Mesothelial cell of epicardium (in vitro differentiated cells): ENCODE data around the gene CHRNB1. TPM values are rescaled to one million over a fixed set of nuclear protein-coding genes. Genes with fewer than 3 reads are reported as not detected.
A peak's percentile ranks its signal among the peaks of the same experiment; 100 is the strongest.
"Not testable (repeated sequence)": the region's sequence is repeated elsewhere in the genome, so short reads cannot be mapped to it uniquely, and the experiment has no call there.

Experiments
- DNase-seq, 2 experiments: peaks; one replicate each; pipeline ENCODE4 v3.0.0; 2021; ENCODE audit warnings: low spot score in 2 of 2; ENCODE audit not compliant: unreplicated experiment in 2 of 2
- H3K27ac Mint-ChIP-seq: 2 replicates; pipeline ENCODE4 v1.8.0; 2021; ENCODE audit warnings: mixed read lengths
- H3K27me3 Mint-ChIP-seq: 2 replicates; pipeline ENCODE4 v1.8.0; 2021; ENCODE audit warnings: low read depth, mixed read lengths
- H3K36me3 Mint-ChIP-seq: 2 replicates; pipeline ENCODE4 v1.8.0; 2021; ENCODE audit warnings: mixed read lengths
- H3K4me1 Mint-ChIP-seq: 2 replicates; pipeline ENCODE4 v1.8.0; 2021; ENCODE audit warnings: mixed read lengths
- H3K4me3 Mint-ChIP-seq: 2 replicates; pipeline ENCODE4 v1.8.0; 2021; ENCODE audit warnings: mild to moderate bottlenecking, moderate library complexity, mixed read lengths
- H3K9me3 Mint-ChIP-seq: 2 replicates; pipeline ENCODE4 v1.8.0; 2021; ENCODE audit warnings: mixed read lengths
- total RNA-seq: library from RNA; stranded (reverse); gene quantifications from 3 replicates; pipeline ENCODE4 v1.2.1, GENCODE V29; 2021
- TF ChIP-seq, protein P1 (sequence below): fragments of 200-600 bp; sonication (generic); IDR thresholded peaks from one replicate; pipeline ENCODE4 v1.5.0; 2021; ENCODE audit warnings: antibody characterized with exemption; ENCODE audit not compliant: unreplicated experiment

Gene CHRNB1
- total RNA-seq, 1 donor from 2014 or later = 17.7 TPM

DNA sequence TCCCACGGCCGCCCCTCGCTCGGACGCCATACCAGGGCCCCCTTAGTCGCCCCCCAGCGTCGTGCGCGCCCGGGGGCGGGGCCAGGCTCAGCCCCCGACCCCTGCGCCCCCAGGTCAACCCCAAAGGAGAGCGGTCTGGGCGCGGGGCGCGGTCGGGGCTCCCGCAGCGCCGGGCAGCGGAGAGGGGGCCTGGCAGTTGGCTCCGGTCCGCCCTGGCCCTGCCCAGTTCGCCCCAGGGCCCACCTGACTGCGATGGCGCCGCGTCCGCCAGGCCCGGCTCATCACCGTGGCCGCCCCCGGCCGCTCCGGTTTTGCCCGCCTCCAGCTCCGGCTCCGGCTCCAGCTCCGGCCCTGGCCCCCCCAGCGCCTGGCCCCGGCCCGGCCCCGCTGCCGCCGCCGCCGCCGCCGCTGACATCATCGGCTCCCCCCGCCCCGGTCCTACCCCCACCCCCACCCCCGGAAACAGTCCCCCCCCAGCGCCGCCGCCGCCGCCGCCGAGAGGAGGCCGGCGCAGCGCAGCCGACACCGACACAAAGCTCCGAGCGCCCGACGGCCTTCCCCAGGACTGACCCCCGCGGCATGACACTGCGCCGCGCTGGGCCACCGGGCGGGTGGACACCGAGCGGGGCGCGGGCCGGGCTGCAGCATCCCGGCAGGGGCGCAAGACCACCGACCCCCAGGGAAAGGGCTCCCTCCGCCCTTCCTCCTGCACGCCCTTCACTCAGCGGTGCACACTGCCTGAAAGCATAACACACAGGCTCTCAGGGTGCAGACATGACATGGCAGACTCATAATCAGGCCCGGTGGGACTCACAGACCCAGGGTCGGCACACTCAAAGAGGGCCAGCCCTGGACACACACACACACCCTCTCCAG is 34.6 kb downstream of the CHRNB1 start, which contains the start of gene ZBTB4:
TSS of gene ZBTB4 (minus strand) at position 419 of the 876 bp plus-strand sequence. CDS start 12,830 bp downstream, outside the sequence.
- peaks cover 64% of the 10 kb centered on the region for H3K4me1 Mint-ChIP-seq
- DNase-seq = peak in 1 of 2 experiments; percentile 57

GRCh38 chr17:7480089-7480384 is 35.2 kb downstream of the CHRNB1 start:
- peak overlapping the region; percentile 96 for H3K4me3 Mint-ChIP-seq
- DNase-seq = no peak
- H3K27ac Mint-ChIP-seq = peak overlapping the region; percentile 100
- H3K27me3 Mint-ChIP-seq = no peaks in the 10 kb centered on the region
- H3K36me3 Mint-ChIP-seq = no peaks in the 10 kb centered on the region
- H3K9me3 Mint-ChIP-seq = no peaks in the 10 kb centered on the region
- peaks cover 68% of the 10 kb centered on the region for H3K4me1 Mint-ChIP-seq
- TF ChIP-seq, protein P1, sequence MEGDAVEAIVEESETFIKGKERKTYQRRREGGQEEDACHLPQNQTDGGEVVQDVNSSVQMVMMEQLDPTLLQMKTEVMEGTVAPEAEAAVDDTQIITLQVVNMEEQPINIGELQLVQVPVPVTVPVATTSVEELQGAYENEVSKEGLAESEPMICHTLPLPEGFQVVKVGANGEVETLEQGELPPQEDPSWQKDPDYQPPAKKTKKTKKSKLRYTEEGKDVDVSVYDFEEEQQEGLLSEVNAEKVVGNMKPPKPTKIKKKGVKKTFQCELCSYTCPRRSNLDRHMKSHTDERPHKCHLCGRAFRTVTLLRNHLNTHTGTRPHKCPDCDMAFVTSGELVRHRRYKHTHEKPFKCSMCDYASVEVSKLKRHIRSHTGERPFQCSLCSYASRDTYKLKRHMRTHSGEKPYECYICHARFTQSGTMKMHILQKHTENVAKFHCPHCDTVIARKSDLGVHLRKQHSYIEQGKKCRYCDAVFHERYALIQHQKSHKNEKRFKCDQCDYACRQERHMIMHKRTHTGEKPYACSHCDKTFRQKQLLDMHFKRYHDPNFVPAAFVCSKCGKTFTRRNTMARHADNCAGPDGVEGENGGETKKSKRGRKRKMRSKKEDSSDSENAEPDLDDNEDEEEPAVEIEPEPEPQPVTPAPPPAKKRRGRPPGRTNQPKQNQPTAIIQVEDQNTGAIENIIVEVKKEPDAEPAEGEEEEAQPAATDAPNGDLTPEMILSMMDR = no peak

More for the DNA sequence above, 34.6 kb downstream of the CHRNB1 start, which contains the start of gene ZBTB4:
- TF ChIP-seq, protein P1 = no peak
- Mint-ChIP-seq H3K27ac (peak within 1 kb of the TSS; percentile 100), H3K36me3 (no peaks in the 10 kb centered on the region), H3K4me3 (peak within 1 kb of the TSS; percentile 96), H3K27me3 (no peaks in the 10 kb centered on the region), H3K9me3 (no peaks in the 10 kb centered on the region)

DNA sequence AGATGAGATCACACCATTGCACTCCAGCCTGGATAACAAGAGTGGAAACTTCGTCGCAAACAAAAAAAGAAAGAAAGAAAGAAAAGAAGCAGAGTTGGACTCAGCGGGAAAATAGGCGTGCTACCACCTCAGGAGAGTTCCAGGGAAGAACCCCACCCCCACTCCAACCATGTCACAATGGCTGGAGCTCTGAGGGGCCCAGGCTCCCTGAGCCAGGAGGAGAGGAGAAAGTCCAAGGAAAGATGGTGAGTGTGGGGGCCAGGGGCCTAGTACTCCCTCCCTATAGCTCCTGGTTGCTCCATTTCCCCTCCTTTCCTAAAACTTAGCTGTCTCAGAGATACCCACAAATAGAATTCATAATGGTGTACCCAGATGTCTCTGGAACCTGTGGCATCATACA is 36.4 kb downstream of the CHRNB1 start, which contains the start of gene SLC35G6:
TSS of gene SLC35G6 (plus strand) at position 172 of the 400 bp plus-strand sequence. CDS start at position 243, 71 bp downstream.
- not testable (repeated sequence) for H3K27me3 Mint-ChIP-seq, H3K9me3 Mint-ChIP-seq, DNase-seq, H3K36me3 Mint-ChIP-seq
- H3K4me1 Mint-ChIP-seq = peaks cover 71% of the 10 kb centered on the region
- peak within 1 kb of the TSS; percentile 100 for H3K27ac Mint-ChIP-seq
- peak within 1 kb of the TSS; percentile 97 for H3K4me3 Mint-ChIP-seq

DNA sequence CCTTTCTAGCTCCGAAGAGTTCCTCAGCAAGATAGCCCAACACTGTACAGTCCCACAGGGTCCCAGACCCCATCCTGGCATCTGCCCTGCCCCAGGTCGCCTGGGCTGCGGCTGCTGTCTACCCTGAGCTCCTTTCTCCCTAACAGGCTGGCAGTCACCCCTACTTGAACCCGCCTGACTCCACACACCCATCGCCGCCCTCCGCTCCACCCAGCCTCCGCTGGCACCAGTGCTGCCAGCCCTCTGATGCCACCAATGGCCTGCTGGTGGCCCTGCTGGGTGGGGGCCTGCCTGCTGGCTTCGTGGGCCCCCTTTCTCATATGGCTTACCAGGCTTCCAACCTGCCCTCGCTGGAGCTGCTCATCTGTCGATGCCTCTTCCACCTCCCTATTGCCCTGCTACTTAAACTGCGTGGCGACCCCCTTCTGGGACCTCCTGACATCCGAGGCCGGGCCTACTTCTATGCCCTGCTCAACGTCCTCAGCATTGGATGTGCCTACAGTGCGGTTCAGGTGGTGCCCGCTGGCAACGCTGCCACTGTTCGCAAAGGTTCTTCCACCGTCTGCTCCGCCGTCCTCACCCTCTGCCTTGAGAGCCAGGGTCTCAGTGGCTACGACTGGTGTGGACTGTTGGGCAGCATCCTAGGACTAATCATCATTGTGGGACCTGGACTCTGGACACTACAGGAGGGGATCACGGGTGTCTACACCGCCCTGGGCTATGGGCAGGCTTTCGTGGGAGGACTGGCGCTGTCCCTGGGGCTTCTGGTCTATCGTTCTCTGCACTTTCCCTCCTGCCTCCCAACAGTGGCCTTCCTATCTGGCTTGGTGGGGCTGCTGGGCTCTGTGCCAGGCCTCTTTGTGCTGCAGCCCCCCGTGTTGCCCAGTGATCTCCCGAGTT is 37.2 kb downstream of the CHRNB1 start:
- not testable (repeated sequence) for H3K9me3 Mint-ChIP-seq, DNase-seq, H3K36me3 Mint-ChIP-seq, H3K27me3 Mint-ChIP-seq
- H3K27ac Mint-ChIP-seq = peak overlapping the region; percentile 100
- peak overlapping the region; percentile 97 for H3K4me3 Mint-ChIP-seq
- peaks cover 68% of the 10 kb centered on the region for H3K4me1 Mint-ChIP-seq

DNA sequence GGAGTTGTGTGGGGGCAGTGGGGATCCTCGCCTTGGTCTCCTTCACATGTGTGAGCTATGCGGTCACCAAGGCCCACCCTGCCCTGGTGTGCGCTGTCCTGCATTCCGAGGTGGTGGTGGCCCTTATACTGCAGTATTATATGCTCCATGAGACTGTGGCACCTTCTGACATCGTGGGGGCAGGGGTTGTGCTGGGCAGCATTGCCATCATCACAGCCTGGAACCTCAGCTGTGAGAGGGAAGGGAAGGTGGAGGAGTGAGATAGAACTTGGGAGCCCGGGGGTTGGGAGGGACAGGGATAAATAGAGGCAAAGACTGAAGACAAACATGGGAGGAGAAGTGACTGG is 37.9 kb downstream of the CHRNB1 start:
- DNase-seq, H3K27me3 Mint-ChIP-seq, H3K9me3 Mint-ChIP-seq, H3K36me3 Mint-ChIP-seq: not testable (repeated sequence)
- H3K4me3 Mint-ChIP-seq = peak overlapping the region; percentile 97
- H3K27ac Mint-ChIP-seq = peak overlapping the region; percentile 100
- peaks cover 68% of the 10 kb centered on the region for H3K4me1 Mint-ChIP-seq

DNA sequence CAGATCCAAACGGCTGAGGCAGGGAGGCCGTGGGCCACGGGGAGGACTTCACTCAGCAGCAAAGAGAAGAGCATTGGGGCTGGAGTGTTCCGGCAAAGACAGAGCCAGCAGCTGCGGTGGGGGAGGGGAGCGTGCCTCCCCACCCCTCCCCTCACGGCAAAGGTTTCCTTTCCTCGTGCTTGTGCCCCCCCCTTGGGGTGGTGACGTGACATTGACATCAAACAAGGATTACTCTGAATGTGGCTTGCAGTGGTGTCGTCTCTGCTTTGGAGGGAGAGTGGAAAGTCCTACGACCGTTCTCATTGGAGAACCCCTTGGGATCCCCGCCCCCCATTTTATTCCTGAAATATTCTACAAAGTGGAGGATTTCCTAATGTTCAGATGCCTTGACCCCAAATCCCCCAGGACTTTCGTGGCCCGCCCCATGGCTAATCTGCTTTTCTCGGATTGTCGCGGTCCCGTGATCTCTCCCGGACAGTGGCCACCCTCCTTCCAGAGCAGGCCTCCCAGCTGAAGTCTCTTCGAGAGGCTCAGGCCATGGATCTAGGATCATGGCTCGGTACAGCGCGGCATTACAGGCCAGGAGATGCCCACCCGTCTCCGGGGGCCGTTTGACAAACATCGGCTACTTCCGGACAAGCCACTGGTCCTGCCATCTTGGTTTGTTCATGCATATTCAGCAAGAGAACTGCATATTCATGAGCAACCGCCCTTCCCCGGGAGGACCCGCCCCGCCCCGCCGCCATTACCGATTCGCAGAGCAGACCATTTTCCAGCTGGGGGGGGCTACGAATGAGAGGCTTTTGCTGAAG is 38.6 kb downstream of the CHRNB1 start:
- Mint-ChIP-seq H3K9me3 (no peaks in the 10 kb centered on the region), H3K36me3 (no peaks in the 10 kb centered on the region), H3K4me1 (peaks cover 63% of the 10 kb centered on the region), H3K4me3 (peak overlapping the region; percentile 97), H3K27me3 (no peaks in the 10 kb centered on the region), H3K27ac (peak overlapping the region; percentile 100)
- TF ChIP-seq, protein P1 = no peak
- DNase-seq = peak; percentile 80 to 86
